Osteoblast (primary cell): Measurements from ENCODE around the gene ATP2B2. TPM values are rescaled to one million over a fixed set of nuclear protein-coding genes. Genes with fewer than 3 reads are reported as not detected.

Experiments used
- DNase-seq: peaks from one replicate; pipeline ENCODE4 v3.0.0; 2011; ENCODE audit warnings: low spot score, mixed read lengths; ENCODE audit not compliant: insufficient read length; ENCODE audit errors: missing footprints
- H2AFZ ChIP-seq: 2 replicates; pipeline ENCODE4 v1.6.0; 2011; ENCODE audit warnings: mild to moderate bottlenecking, low read length
- H3K27ac ChIP-seq: 2 replicates; pipeline ENCODE4 v1.5.1; 2011; ENCODE audit warnings: mild to moderate bottlenecking, low read depth, low read length, moderate library complexity
- H3K27me3 ChIP-seq: 2 replicates; pipeline ENCODE4 v1.6.0; 2012; ENCODE audit warnings: mild to moderate bottlenecking, control low read depth, inconsistent platforms, low read length, moderate library complexity; ENCODE audit not compliant: insufficient read depth
- H3K36me3 ChIP-seq: 2 replicates; pipeline ENCODE4 v1.5.1; 2011; ENCODE audit warnings: mild to moderate bottlenecking, low read length, control low read depth, moderate library complexity; ENCODE audit not compliant: insufficient read depth
- H3K4me1 ChIP-seq: 2 replicates; pipeline ENCODE4 v1.5.1; 2011; ENCODE audit warnings: mild to moderate bottlenecking, low read length, control low read depth, moderate library complexity; ENCODE audit not compliant: insufficient read depth
- H3K4me2 ChIP-seq: 2 replicates; pipeline ENCODE4 v1.6.0; 2011; ENCODE audit warnings: mild to moderate bottlenecking, low read length; ENCODE audit not compliant: insufficient read depth
- H3K4me3 ChIP-seq: fragments of 200-600 bp; sonication (generic); 3 replicates; pipeline ENCODE4 v1.5.1; 2012; ENCODE audit warnings: mild to moderate bottlenecking, low read length, inconsistent platforms; ENCODE audit not compliant: insufficient read depth
- H3K79me2 ChIP-seq: 2 replicates; pipeline ENCODE4 v1.6.0; 2012; ENCODE audit warnings: mild to moderate bottlenecking, low read length, control low read depth, inconsistent platforms; ENCODE audit not compliant: insufficient read depth
- H3K9me3 ChIP-seq: 2 replicates; pipeline ENCODE4 v1.5.1; 2011; ENCODE audit warnings: low read depth, low read length, control low read depth
- H4K20me1 ChIP-seq: 2 replicates; pipeline ENCODE4 v1.6.0; 2012; ENCODE audit warnings: mild to moderate bottlenecking, low read length, control low read depth; ENCODE audit not compliant: insufficient read depth
- total RNA-seq: library from RNA; depleted of rRNA; stranded (reverse); fragments of >200 nt; gene quantifications from 2 replicates; pipeline ENCODE4 v1.2.3, GENCODE V29; 2012
- TF ChIP-seq, protein P1 (sequence below): IDR thresholded peaks from 2 replicates; pipeline ENCODE4 v1.5.1; 2011; ENCODE audit warnings: mild to moderate bottlenecking, low read depth, low read length, moderate library complexity; ENCODE audit errors: extremely low read depth

The ATP2B2 gene
- total RNA-seq, 1 donor = not detected

DNA sequence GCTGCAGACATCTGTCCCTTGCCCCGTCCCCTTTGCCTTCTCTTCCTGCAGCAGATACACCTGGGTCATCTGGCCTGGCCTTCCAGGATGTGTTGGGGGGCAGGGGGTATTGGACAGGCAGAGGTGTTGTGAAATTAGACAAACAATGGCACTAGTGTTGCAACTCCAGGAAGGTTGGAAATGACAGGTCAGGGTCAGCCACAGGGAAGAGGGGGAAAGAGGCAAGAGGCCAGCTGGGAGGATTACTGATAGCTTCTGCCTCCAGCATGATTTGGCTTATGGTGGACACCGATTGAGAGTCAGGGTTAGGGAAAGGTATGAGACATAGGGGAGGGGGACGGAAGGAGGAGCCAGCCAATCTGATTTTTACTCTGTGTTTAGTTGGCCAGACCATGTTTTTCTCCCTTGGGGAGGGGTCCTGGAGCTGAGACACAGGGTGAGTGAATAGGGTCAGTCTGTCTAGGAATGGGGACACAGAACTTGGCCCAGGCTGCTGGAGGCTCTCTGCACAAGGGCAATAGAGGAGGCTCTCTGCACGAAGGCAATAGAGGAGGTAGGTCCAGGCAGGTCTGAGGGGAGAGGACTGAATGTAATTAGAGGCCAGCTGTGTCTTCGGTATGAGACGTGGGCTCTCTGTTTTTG lies 3.4 kb upstream of the ATP2B2 start:
- Histone ChIP-seq H3K27ac (no peak overlapping the region), H3K4me2 (no peak overlapping the region), H4K20me1 (no peaks in the 10 kb centered on the region), H3K4me3 (no peak overlapping the region), H3K79me2 (no peaks in the 10 kb centered on the region), H3K9me3 (no peaks in the 10 kb centered on the region), H3K4me1 (peaks cover 10% of the 10 kb centered on the region), H3K36me3 (no peaks in the 10 kb centered on the region), H3K27me3 (peaks cover 30% of the 10 kb centered on the region), H2AFZ (no peak overlapping the region)
- no peak for DNase-seq
- TF ChIP-seq, protein P1, sequence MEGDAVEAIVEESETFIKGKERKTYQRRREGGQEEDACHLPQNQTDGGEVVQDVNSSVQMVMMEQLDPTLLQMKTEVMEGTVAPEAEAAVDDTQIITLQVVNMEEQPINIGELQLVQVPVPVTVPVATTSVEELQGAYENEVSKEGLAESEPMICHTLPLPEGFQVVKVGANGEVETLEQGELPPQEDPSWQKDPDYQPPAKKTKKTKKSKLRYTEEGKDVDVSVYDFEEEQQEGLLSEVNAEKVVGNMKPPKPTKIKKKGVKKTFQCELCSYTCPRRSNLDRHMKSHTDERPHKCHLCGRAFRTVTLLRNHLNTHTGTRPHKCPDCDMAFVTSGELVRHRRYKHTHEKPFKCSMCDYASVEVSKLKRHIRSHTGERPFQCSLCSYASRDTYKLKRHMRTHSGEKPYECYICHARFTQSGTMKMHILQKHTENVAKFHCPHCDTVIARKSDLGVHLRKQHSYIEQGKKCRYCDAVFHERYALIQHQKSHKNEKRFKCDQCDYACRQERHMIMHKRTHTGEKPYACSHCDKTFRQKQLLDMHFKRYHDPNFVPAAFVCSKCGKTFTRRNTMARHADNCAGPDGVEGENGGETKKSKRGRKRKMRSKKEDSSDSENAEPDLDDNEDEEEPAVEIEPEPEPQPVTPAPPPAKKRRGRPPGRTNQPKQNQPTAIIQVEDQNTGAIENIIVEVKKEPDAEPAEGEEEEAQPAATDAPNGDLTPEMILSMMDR = no peak

DNA sequence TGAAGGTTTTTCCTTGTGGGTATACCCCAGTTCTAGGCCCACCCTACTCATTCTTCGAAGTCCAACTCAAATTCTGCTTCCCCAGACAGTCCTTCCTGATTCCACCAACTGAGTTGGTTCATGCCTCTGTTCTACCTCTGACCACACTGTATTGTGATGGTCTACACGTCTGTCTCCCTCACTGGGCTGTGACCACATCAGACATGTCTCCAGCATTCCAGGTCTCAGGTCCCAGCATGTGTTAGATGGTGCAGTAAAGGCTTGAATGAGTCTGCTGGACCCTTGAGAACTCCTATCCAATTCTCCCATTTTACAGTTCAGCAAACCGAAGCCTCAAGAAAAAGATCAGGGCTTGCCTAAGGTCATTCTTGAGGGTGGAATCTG lies 2.8 kb upstream of the ATP2B2 start:
- Histone ChIP-seq H3K4me3 (no peak overlapping the region), H3K9me3 (no peaks in the 10 kb centered on the region), H3K27ac (no peak overlapping the region), H3K4me1 (peaks cover 10% of the 10 kb centered on the region), H4K20me1 (no peaks in the 10 kb centered on the region), H3K79me2 (no peaks in the 10 kb centered on the region), H3K36me3 (no peaks in the 10 kb centered on the region), H3K27me3 (peaks cover 33% of the 10 kb centered on the region), H2AFZ (no peak overlapping the region), H3K4me2 (no peak overlapping the region)
- TF ChIP-seq, protein P1 = no peak
- DNase-seq = no peak

DNA sequence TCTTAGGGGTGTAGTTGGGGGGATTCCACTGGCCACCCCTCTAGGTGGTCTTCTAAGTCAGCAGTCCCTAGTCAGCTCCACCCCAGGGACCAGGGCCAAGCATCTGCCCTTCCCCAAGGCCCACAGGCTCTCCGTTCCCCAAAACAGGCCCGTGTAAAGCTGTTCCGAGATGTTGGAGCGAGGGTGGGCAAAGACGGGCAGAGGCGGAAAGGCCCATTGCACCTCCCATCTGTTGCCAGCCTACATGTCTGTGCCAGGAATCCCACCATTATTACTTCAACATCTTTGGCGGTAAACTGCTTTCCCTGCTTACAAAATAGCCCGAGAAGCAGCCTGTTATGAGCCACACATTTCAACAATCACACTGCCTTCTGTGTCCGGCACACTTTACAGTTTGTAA lies 1.9 kb upstream of the ATP2B2 start:
- peaks cover 33% of the 10 kb centered on the region for H3K27me3 ChIP-seq
- no peak for DNase-seq
- H3K9me3 ChIP-seq = no peaks in the 10 kb centered on the region
- no peak overlapping the region for H3K4me3 ChIP-seq
- H2AFZ ChIP-seq = no peak overlapping the region
- no peaks in the 10 kb centered on the region for H3K79me2 ChIP-seq
- TF ChIP-seq, protein P1 = no peak
- H3K27ac ChIP-seq = no peak overlapping the region
- no peaks in the 10 kb centered on the region for H3K36me3 ChIP-seq
- no peak overlapping the region for H3K4me2 ChIP-seq
- H4K20me1 ChIP-seq = no peaks in the 10 kb centered on the region
- H3K4me1 ChIP-seq = peaks cover 6% of the 10 kb centered on the region

DNA sequence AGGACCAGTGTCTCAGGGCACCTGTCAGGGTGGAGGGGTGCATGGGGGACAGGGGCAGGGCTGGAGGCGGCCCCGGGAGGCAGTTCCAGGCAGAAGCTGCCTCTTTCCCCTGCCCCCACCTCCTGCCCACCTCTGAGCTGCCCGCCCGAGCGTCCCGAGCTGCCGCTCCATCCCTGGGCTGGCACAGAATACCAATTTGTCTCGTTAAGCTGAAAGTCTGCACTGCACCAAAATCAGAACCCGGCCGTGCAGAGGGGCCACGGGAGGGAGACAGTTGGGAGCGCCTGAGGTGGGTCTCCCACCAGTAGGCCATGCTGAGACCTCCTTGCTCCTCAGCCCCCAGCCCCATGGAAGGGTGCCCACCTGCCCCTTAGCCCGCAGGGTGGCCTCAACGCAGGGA lies 1.3 kb upstream of the ATP2B2 start:
- Histone ChIP-seq H3K4me1 (no peaks in the 10 kb centered on the region), H3K4me2 (no peak overlapping the region), H3K27ac (no peak overlapping the region), H3K36me3 (no peaks in the 10 kb centered on the region), H4K20me1 (no peaks in the 10 kb centered on the region), H3K9me3 (no peaks in the 10 kb centered on the region), H2AFZ (no peak overlapping the region), H3K27me3 (peaks cover 33% of the 10 kb centered on the region), H3K79me2 (no peaks in the 10 kb centered on the region), H3K4me3 (no peak overlapping the region)
- no peak for DNase-seq
- TF ChIP-seq, protein P1 = no peak
